SK-N-SH (cell line): ENCODE results near the gene MAGEA2B. TPM values are rescaled to one million over a fixed set of nuclear protein-coding genes. Genes with fewer than 3 reads are reported as not detected.
"Not testable (repeated sequence)": the region's sequence is repeated elsewhere in the genome, so short reads cannot be mapped to it uniquely, and the experiment has no call there.

ENCODE experiments used
- CTCF ChIA-PET: fragments of 300-600, 350-600 bp; formaldehyde crosslinking; extraction: SDS; loops from one replicate; lab custom pipeline; 2021; lab: Yijun Ruan, JAX
- POLR2A ChIA-PET: fragments of 350-600 bp; sonication (Branson Sonifier 250); formaldehyde crosslinking; extraction: SDS; loops from one replicate; lab custom pipeline; 2020; ENCODE audit warnings: antibody characterized with exemption, inconsistent platforms; lab: Yijun Ruan, JAX
- DNase-seq: peaks from one replicate; pipeline ENCODE4 v3.0.0; 2012
- H2AFZ ChIP-seq: fragments of 200-600 bp; sonication (generic); 2 replicates; pipeline ENCODE4 v1.8.1; 2016; ENCODE audit warnings: antibody characterized with exemption, mild to moderate bottlenecking, low read depth
- H3F3A ChIP-seq: fragments of 200-600 bp; sonication (generic); replicated peaks from 2 replicates; pipeline ENCODE3; 2016; ENCODE audit warnings: antibody characterized with exemption, mild to moderate bottlenecking; ENCODE audit not compliant: insufficient read depth
- H3K27ac ChIP-seq, 2 experiments: fragments of 200-500 bp in 1 of 2; fragments of 200-600 bp in 1 of 2; sonication (Bioruptor generic) in 1 of 2; sonication (generic), shearing (Covaris generic) in 1 of 2; 2 replicates each; pipeline versions ENCODE4 v1.5.1 to v1.6.1; 2014 to 2016; ENCODE audit warnings: low read depth in 2 of 2, inconsistent platforms in 1 of 2, low read length in 1 of 2, mild to moderate bottlenecking in 1 of 2, mixed read lengths in 1 of 2
- H3K27me3 ChIP-seq: fragments of 200-600 bp; sonication (generic), shearing (Covaris generic); 2 replicates; pipeline ENCODE4 v1.6.1; 2016; ENCODE audit warnings: mixed run types; ENCODE audit not compliant: insufficient read depth
- H3K36me3 ChIP-seq, 2 experiments: fragments of 200-500 bp in 1 of 2; fragments of 200-600 bp in 1 of 2; sonication (Bioruptor generic) in 1 of 2; sonication (generic) in 1 of 2; replicated peaks in 1 of 2; 2 replicates each; pipeline versions ENCODE3 to v1.5.1; 2014 to 2016; ENCODE audit warnings: low read length in 1 of 2, mild to moderate bottlenecking in 1 of 2; ENCODE audit not compliant: insufficient read depth in 2 of 2, control insufficient read depth in 1 of 2
- H3K4me1 ChIP-seq, 2 experiments: fragments of 200-500 bp in 1 of 2; fragments of 200-600 bp in 1 of 2; sonication (Bioruptor generic) in 1 of 2; sonication (generic), shearing (Covaris generic) in 1 of 2; 2 replicates each; pipeline versions ENCODE4 v1.5.1 to v1.6.1; 2014 to 2016; ENCODE audit warnings: low read depth in 1 of 2, low read length in 1 of 2, mixed run types in 1 of 2; ENCODE audit not compliant: insufficient read depth in 2 of 2, control insufficient read depth in 1 of 2
- H3K4me2 ChIP-seq: fragments of 200-600 bp; sonication (generic), shearing (Covaris generic); 2 replicates; pipeline ENCODE4 v1.6.1; 2017; ENCODE audit warnings: mixed run types
- H3K4me3 ChIP-seq, 2 experiments: fragments of 200-500 bp in 1 of 2; fragments of 200-600 bp in 1 of 2; sonication (Bioruptor generic) in 1 of 2; sonication (generic), shearing (Covaris generic) in 1 of 2; 2 replicates each; pipeline versions ENCODE4 v1.5.1 to v1.8.1; 2014 to 2016; ENCODE audit warnings: low read depth in 2 of 2, inconsistent platforms in 1 of 2, low read length in 1 of 2, mild to moderate bottlenecking in 1 of 2, mixed read lengths in 1 of 2, moderate library complexity in 1 of 2
- H3K79me2 ChIP-seq: fragments of 200-600 bp; sonication (generic); 2 replicates; pipeline ENCODE4 v1.8.1; 2017; ENCODE audit warnings: mild to moderate bottlenecking; ENCODE audit not compliant: insufficient read depth
- H3K9ac ChIP-seq: fragments of 200-600 bp; sonication (generic); 2 replicates; pipeline ENCODE4 v1.6.1; 2017; ENCODE audit warnings: mixed run types
- H3K9me2 ChIP-seq: fragments of 200-600 bp; sonication (generic); 2 replicates; pipeline ENCODE4 v1.6.1; 2017; ENCODE audit warnings: mixed run types
- H3K9me3 ChIP-seq: fragments of 200-600 bp; sonication (generic); 2 replicates; pipeline ENCODE4 v1.6.1; 2017; ENCODE audit warnings: mixed run types, mild to moderate bottlenecking, moderate library complexity
- H4K20me1 ChIP-seq: fragments of 200-600 bp; sonication (generic); 2 replicates; pipeline ENCODE4 v1.6.1; 2017; ENCODE audit warnings: mild to moderate bottlenecking, mixed run types; ENCODE audit not compliant: insufficient read depth
- CHD2 ChIP-seq: fragments of 150-350 bp; IDR thresholded peaks from 2 replicates; pipeline ENCODE4 v1.6.1; 2018; ENCODE audit warnings: low read length; ENCODE audit not compliant: partially characterized antibody
- ELF1 ChIP-seq: IDR thresholded peaks from 2 replicates; pipeline ENCODE4 v1.4.0; 2012
- EP300 ChIP-seq, 2 experiments: IDR thresholded peaks; 2 replicates each; pipeline versions ENCODE4 v1.4.0 to v1.6.1; 2012; ENCODE audit warnings: borderline replicate concordance in 1 of 2, low read depth in 1 of 2, low read length in 1 of 2
- FOSL2 ChIP-seq: IDR thresholded peaks from 2 replicates; pipeline ENCODE4 v1.4.0; 2012; ENCODE audit warnings: low read depth, mild to moderate bottlenecking, moderate library complexity, borderline replicate concordance
- FOXJ3 ChIP-seq: sonication (generic); formaldehyde crosslinking; IDR thresholded peaks from 2 replicates; pipeline ENCODE4 v1.5.1; 2020; ENCODE audit warnings: mild to moderate bottlenecking, missing genetic modification reagents
- FOXM1 ChIP-seq: IDR thresholded peaks from 2 replicates; pipeline ENCODE4 v1.4.0; 2012; ENCODE audit warnings: low read depth, mild to moderate bottlenecking
- GATA2 ChIP-seq: sonication (generic); formaldehyde crosslinking; IDR thresholded peaks from 2 replicates; pipeline ENCODE4 v1.5.0; 2020; ENCODE audit warnings: mild to moderate bottlenecking, missing genetic modification reagents
- JUND ChIP-seq: IDR thresholded peaks from 2 replicates; pipeline ENCODE4 v1.4.0; 2012
- MAX ChIP-seq: IDR thresholded peaks from 2 replicates; pipeline ENCODE4 v1.4.0; 2012; ENCODE audit warnings: low read depth
- MEF2A ChIP-seq: IDR thresholded peaks from 2 replicates; pipeline ENCODE4 v1.4.0; 2012; ENCODE audit warnings: low read depth, borderline replicate concordance
- MXI1 ChIP-seq: IDR thresholded peaks from 2 replicates; pipeline ENCODE4 v1.6.1; 2012; ENCODE audit warnings: mild to moderate bottlenecking, low read depth, low read length, improper control_type of control experiment
- POLR2AphosphoS5 ChIP-seq: IDR thresholded peaks from 2 replicates; pipeline ENCODE4 v1.6.1; 2012; ENCODE audit warnings: low read depth, low read length
- RAD21 ChIP-seq: IDR thresholded peaks from 2 replicates; pipeline ENCODE4 v1.6.1; 2012; ENCODE audit warnings: mild to moderate bottlenecking, low read length
- SIN3A ChIP-seq: IDR thresholded peaks from 2 replicates; pipeline ENCODE4 v1.6.1; 2012; ENCODE audit warnings: low read depth, mild to moderate bottlenecking, low read length, moderate library complexity, borderline replicate concordance
- TCF12 ChIP-seq: IDR thresholded peaks from 2 replicates; pipeline ENCODE4 v1.4.0; 2012
- YY1 ChIP-seq: IDR thresholded peaks from 2 replicates; pipeline ENCODE4 v1.4.0; 2012; ENCODE audit warnings: low read depth, mild to moderate bottlenecking
- WGBS: methylation state at CpG from one replicate; pipeline ENCODE4 v1.1.6; 2017; ENCODE audit warnings: low lambda C conversion rate; 5-methylcytosine and 5-hydroxymethylcytosine counted together
- polyA plus RNA-seq, 3 experiments: library from polyadenylated mRNA; depleted of rRNA; stranded (reverse); fragments of >200 nt; gene quantifications; 2 replicates each; pipeline ENCODE4 v1.2.3, GENCODE V29; 2012
- TF ChIP-seq, protein P1 (sequence below): fragments of 150-350 bp; IDR thresholded peaks from 2 replicates; pipeline ENCODE4 v1.6.1; 2016; ENCODE audit warnings: mild to moderate bottlenecking, low read depth, low read length
- TF ChIP-seq, protein P2 (sequence below): IDR thresholded peaks from 2 replicates; pipeline ENCODE4; 2012
- TF ChIP-seq, protein P3 (sequence below): IDR thresholded peaks from 2 replicates; pipeline ENCODE4 v1.6.1; 2012; ENCODE audit warnings: mild to moderate bottlenecking, low read depth, low read length, moderate library complexity
- TF ChIP-seq, protein P4 (sequence below): fragments of 150-350 bp; IDR thresholded peaks from 2 replicates; pipeline ENCODE4 v1.6.1; 2017; ENCODE audit warnings: antibody characterized with exemption, low read length, low read depth, borderline replicate concordance

The MAGEA2B gene
- polyA plus RNA-seq, 1 of the 3 experiments (the other 2 are of a cell fraction) = 17.1 TPM

DNA sequence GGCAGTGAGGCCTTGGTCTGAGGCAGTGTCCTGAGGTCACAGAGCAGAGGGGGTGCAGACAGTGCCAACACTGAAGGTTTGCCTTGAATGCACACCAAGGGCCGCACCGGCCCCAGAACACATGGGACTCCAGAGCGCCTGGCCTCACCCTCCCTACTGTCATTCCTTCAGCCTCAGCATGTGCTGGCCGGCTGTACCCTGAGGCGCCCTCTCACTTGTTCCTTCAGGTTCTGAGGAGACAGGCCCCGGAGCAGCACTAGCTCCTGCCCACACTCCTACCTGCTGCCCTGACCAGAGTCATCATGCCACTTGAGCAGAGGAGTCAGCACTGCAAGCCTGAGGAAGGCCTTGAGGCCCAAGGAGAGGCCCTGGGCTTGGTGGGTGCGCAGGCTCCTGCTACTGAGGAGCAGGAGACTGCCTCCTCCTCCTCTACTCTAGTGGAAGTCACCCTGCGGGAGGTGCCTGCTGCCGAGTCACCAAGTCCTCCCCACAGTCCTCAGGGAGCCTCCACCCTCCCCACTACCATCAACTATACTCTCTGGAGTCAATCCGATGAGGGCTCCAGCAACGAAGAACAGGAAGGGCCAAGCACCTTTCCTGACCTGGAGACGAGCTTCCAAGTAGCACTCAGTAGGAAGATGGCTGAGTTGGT, 21.6 kb downstream of the MAGEA2B start:
- Histone ChIP-seq H3K4me1 (peaks cover 0 to 6% of the 10 kb centered on the region in 2 experiments; a peak in 1 of 4 replicates), H3K79me2 (peaks cover 46% of the 10 kb centered on the region), H2AFZ (no peak overlapping the region), H3K9me2 (no peaks in the 10 kb centered on the region), H3F3A (no peaks in the 10 kb centered on the region), H3K4me3 (no peak overlapping the region), H3K4me2 (no peak overlapping the region), H3K9ac (no peak overlapping the region), H3K27me3 (no peaks in the 10 kb centered on the region), H4K20me1 (no peaks in the 10 kb centered on the region), H3K36me3 (peaks cover 2 to 4% of the 10 kb centered on the region in 2 experiments)
- POLR2A ChIA-PET = no interaction called here
- TF ChIP-seq CHD2 (no peak), ELF1 (no peak), SIN3A (no peak), TCF12 (no peak), EP300 (IDR thresholded peaks at IDR 0.05; ENCODE audit: borderline replicate concordance in 1 of 2, low read depth in 1 of 2, low read length in 1 of 2) (no peak), POLR2AphosphoS5 (no peak), FOXJ3 (no peak), FOXM1 (no peak), RAD21 (no peak), MXI1 (no peak), JUND (no peak), YY1 (no peak), GATA2 (no peak), MEF2A (no peak), FOSL2 (no peak), MAX (no peak)
- TF ChIP-seq, protein P1, sequence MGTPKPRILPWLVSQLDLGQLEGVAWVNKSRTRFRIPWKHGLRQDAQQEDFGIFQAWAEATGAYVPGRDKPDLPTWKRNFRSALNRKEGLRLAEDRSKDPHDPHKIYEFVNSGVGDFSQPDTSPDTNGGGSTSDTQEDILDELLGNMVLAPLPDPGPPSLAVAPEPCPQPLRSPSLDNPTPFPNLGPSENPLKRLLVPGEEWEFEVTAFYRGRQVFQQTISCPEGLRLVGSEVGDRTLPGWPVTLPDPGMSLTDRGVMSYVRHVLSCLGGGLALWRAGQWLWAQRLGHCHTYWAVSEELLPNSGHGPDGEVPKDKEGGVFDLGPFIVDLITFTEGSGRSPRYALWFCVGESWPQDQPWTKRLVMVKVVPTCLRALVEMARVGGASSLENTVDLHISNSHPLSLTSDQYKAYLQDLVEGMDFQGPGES = no peak
- TF ChIP-seq, protein P2, sequence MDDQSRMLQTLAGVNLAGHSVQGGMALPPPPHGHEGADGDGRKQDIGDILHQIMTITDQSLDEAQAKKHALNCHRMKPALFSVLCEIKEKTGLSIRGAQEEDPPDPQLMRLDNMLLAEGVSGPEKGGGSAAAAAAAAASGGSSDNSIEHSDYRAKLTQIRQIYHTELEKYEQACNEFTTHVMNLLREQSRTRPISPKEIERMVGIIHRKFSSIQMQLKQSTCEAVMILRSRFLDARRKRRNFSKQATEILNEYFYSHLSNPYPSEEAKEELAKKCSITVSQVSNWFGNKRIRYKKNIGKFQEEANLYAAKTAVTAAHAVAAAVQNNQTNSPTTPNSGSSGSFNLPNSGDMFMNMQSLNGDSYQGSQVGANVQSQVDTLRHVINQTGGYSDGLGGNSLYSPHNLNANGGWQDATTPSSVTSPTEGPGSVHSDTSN = no peak
- TF ChIP-seq, protein P3, sequence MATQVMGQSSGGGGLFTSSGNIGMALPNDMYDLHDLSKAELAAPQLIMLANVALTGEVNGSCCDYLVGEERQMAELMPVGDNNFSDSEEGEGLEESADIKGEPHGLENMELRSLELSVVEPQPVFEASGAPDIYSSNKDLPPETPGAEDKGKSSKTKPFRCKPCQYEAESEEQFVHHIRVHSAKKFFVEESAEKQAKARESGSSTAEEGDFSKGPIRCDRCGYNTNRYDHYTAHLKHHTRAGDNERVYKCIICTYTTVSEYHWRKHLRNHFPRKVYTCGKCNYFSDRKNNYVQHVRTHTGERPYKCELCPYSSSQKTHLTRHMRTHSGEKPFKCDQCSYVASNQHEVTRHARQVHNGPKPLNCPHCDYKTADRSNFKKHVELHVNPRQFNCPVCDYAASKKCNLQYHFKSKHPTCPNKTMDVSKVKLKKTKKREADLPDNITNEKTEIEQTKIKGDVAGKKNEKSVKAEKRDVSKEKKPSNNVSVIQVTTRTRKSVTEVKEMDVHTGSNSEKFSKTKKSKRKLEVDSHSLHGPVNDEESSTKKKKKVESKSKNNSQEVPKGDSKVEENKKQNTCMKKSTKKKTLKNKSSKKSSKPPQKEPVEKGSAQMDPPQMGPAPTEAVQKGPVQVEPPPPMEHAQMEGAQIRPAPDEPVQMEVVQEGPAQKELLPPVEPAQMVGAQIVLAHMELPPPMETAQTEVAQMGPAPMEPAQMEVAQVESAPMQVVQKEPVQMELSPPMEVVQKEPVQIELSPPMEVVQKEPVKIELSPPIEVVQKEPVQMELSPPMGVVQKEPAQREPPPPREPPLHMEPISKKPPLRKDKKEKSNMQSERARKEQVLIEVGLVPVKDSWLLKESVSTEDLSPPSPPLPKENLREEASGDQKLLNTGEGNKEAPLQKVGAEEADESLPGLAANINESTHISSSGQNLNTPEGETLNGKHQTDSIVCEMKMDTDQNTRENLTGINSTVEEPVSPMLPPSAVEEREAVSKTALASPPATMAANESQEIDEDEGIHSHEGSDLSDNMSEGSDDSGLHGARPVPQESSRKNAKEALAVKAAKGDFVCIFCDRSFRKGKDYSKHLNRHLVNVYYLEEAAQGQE = no peak
- TF ChIP-seq, protein P4, sequence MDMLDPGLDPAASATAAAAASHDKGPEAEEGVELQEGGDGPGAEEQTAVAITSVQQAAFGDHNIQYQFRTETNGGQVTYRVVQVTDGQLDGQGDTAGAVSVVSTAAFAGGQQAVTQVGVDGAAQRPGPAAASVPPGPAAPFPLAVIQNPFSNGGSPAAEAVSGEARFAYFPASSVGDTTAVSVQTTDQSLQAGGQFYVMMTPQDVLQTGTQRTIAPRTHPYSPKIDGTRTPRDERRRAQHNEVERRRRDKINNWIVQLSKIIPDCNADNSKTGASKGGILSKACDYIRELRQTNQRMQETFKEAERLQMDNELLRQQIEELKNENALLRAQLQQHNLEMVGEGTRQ = no peak
- TF ChIP-seq, all 33 proteins: peak for 0
- no peak overlapping the region for H3K27ac ChIP-seq
- no peak for DNase-seq
- H3K9me3 ChIP-seq = no peaks in the 10 kb centered on the region
- 52% methylated on average over 5 of the region's 12 CpGs for WGBS
- CTCF ChIA-PET = no interaction called here

- H3K27me3 ChIP-seq, H3K9me2 ChIP-seq, H3K36me3 ChIP-seq, H3K4me3 ChIP-seq, H3K9ac ChIP-seq, H3K4me1 ChIP-seq, H3K4me2 ChIP-seq, CTCF ChIA-PET, H3F3A ChIP-seq, H2AFZ ChIP-seq, H3K9me3 ChIP-seq, H3K27ac ChIP-seq, POLR2A ChIA-PET, H4K20me1 ChIP-seq, DNase-seq: not testable (repeated sequence)
- WGBS = 51% methylated on average over 10 of the region's 12 CpGs
- H3K79me2 ChIP-seq = peaks cover 42% of the 10 kb centered on the region
Observed at GRCh38 chrX:152736528-152736927, 22.1 kb downstream of the MAGEA2B start.
